A549 treated with RU486 at 1 μM for 4 hours (cell line): ENCODE measurements around the gene ARHGAP19. TPM values are rescaled to one million over a fixed set of nuclear protein-coding genes. Genes with fewer than 3 reads are reported as not detected.

Source experiments
- total RNA-seq: library from RNA; stranded (reverse); fragments of 200-300 nt; extraction: Qiagen RNA extraction; gene quantifications from 5 replicates; pipeline ENCODE4 v1.2.3, GENCODE V29; 2022; ENCODE audit warnings: low read depth

The ARHGAP19 gene, protein sequence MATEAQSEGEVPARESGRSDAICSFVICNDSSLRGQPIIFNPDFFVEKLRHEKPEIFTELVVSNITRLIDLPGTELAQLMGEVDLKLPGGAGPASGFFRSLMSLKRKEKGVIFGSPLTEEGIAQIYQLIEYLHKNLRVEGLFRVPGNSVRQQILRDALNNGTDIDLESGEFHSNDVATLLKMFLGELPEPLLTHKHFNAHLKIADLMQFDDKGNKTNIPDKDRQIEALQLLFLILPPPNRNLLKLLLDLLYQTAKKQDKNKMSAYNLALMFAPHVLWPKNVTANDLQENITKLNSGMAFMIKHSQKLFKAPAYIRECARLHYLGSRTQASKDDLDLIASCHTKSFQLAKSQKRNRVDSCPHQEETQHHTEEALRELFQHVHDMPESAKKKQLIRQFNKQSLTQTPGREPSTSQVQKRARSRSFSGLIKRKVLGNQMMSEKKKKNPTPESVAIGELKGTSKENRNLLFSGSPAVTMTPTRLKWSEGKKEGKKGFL
- total RNA-seq = 3.4 to 6.5 TPM (median 5.1 TPM) in 5 replicates

DNA sequence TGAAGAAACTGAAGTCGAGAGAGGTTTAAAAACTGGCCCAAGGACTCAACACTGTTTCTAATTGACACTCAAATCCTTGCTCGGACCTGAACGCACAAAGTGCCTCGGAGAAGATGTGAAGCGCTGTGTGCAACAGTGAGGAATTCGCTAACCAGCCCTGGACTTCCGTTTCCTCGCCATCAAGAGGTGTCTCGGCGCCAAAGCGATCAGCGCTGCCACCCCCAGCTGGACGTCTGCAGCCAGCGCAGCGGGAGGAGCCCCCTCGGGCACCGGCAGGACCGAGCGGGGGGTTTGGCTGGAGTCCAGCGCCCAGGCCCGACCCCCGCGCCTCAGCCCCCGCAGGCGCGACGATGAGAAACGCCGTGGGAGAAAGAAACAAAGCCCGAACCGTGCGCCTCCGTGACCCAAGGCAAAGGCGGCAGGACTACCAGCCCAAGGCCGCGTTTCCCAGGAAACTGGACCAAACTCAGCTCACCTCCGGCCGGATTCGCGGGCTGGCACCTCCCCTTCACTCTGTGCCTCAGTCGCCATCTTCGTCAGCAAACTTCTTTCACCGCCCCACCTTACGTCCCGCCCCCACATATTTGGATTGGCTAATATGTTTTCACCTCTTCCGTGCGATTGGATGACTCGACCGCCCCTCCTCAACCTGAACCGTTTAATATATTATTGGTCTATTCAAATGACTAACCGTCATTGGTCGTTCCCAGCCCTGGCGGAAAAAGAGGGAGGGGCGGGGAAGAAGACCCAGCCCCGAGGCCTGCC lies at the start of gene ARHGAP19:
ARHGAP19 (minus strand) TSS at position 541 of the 765 bp plus-strand sequence; CDS start at position 531, 10 bp downstream.

DNA sequence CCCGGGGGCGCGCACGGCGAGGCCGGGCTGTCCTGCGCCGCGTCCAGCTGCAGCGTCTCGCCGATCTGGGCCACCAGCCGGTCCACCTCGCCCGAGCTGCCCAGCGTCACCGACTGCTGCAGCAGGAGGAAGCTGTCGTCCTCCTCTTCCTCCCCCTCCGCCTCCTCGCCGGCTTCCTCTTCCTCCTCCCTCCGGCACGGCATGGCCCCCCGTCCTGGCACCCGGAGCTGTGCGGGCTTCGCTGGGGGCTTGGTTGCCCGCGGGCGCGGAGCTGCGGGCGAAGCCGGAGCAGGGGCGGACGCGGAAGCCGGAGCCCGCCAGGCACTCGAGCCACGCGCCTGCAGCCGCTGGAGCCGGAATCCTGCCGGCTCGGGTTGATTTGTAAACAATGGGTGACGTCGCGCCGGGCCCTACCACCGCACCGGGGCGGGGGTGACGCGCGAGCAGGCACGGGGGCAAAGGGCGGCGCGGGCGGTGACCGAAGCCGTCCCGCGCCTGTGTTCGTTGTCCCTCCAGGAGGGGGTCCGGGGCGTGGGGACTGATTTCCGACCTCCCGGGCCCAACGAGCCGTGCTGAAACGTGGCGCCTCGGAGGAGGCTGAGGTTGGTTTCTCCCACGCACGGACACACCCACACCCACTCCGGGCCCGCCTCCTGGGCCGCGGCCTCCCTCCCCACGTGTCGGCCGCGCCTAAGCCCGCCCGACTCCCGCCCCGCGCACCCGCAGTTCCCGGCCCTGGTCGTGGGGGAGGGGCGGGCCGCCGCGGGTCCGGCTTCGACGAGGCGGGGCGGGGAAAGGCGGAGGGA lies 42.1 kb upstream of the ARHGAP19 start, which contains the start of gene FRAT2:
FRAT2 (minus strand) TSS at position 360 of the 806 bp plus-strand sequence; CDS start at position 203, 157 bp downstream.

DNA sequence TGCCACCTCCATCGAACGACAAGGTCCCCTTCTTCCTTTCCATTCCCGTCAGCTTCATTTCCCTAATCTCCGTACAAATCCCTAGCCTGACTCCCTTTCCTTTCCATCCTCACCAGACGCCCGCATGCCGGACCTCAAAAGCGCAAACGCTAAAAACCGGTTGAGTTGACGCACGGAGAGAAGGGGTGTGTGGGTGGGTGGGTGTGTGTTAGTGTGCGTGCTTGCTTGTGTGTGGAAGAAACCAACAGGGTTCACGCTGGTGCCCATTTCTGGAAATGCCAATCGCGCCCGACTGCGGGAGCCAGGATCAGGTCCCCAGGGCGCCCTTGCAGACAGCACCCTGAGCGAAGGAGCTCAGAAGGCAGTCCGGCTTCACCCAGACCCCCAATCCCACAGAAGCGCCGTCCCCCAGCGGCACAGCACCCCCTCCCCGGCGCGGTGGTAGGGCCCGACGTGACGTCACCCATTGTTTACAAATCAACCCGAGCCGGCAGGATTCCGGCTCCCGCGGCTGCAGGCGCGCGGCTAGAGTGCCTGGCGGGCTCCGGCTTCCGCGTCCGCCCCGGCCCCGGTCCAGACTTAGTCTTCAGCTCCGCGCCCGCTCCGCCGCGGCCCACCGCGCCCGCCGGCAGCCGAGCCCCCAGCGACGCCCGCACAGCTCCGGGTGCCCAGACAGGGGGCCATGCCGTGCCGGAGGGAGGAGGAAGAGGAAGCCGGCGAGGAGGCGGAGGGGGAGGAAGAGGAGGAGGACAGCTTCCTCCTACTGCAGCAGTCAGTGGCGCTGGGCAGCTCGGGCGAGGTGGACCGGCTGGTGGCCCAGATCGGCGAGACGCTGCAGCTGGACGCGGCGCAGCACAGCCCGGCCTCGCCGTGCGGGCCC lies 26.6 kb upstream of the ARHGAP19 start, which contains the start of gene FRAT1:
FRAT1 (plus strand) TSS at position 500 of the 880 bp plus-strand sequence; CDS start at position 683, 183 bp downstream.

DNA sequence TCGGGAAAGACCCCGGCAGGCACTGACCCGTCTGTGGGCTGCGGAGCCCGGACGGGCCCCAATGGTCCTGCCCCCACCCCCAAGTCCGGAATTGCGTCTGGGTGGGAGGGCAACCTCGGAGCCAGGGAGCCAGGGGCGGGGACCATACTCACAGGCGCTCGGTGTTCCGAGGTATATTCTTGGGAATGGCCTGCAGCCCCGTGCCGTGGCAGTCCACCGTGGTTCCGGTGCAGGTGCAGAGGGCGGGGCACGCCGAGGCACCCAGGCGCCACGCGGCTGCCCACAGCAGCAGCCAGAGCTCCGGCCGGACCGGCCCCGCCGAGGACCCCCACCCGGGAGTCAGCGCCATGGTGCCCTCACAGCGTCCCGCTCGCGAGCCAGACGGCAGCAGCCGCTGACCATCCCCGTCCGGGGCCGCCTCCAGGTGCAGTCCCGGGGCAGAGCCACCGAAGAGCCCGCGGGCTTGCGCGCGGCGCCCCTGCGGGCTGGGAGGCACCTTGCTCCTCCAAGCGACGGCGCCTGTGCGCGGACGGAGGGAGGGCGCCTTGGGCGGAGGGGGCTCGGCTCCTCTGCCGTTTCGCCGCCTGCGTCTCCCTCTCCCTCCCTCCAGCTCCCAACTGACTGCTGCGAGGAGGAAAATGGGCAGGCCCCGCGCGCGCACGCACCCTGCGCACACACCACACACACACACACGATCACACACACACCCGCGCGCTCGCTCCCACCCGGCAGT lies 106.9 kb downstream of the ARHGAP19 start, which contains the start of gene SLIT1:
SLIT1 (minus strand) TSS at position 634 of the 733 bp plus-strand sequence; CDS start at position 349, 285 bp downstream.

Other genes with a start within 250 kb of the ARHGAP19 start
- 0.02 to 0.23 TPM (median 0.06 TPM) in 4 of 5 replicates, not detected in the other for gene SLIT1, start 106.7 kb downstream of the ARHGAP19 start, total RNA-seq
- 0.94 to 2.2 TPM (median 1.6 TPM) in 5 replicates for gene FRAT1, start 26.6 kb upstream of the ARHGAP19 start, total RNA-seq
- gene FRAT2, start 42.1 kb upstream of the ARHGAP19 start, total RNA-seq = 5.6 to 9.7 TPM (median 8.2 TPM) in 5 replicates
- 52.6 to 75.2 TPM (median 61.0 TPM) in 5 replicates for gene RRP12, start 108.7 kb upstream of the ARHGAP19 start, total RNA-seq
- 555 to 637 TPM (median 622 TPM) in 5 replicates for gene PGAM1, start 133.6 kb upstream of the ARHGAP19 start, total RNA-seq
- gene EXOSC1, start 153.4 kb upstream of the ARHGAP19 start, total RNA-seq = 53.0 to 60.6 TPM (median 54.2 TPM) in 5 replicates
- gene ZDHHC16, start 153.5 kb upstream of the ARHGAP19 start, total RNA-seq = 42.8 to 52.3 TPM (median 50.0 TPM) in 5 replicates
- 40.8 to 46.0 TPM (median 44.2 TPM) in 5 replicates for gene MMS19, start 205.8 kb upstream of the ARHGAP19 start, total RNA-seq
- 13.2 to 19.6 TPM (median 18.9 TPM) in 5 replicates for gene UBTD1, start 206.3 kb upstream of the ARHGAP19 start, total RNA-seq